Fibroblast of skin of right quadriceps (primary cell): ENCODE measurements around the gene LRP5.
"Not testable (repeated sequence)": the region's sequence is repeated elsewhere in the genome, so short reads cannot be mapped to it uniquely, and the experiment has no call there.

ENCODE experiments used
- DNase-seq: peaks from one replicate; pipeline ENCODE4 v3.0.0-alpha.2; 2013

The LRP5 gene

DNA sequence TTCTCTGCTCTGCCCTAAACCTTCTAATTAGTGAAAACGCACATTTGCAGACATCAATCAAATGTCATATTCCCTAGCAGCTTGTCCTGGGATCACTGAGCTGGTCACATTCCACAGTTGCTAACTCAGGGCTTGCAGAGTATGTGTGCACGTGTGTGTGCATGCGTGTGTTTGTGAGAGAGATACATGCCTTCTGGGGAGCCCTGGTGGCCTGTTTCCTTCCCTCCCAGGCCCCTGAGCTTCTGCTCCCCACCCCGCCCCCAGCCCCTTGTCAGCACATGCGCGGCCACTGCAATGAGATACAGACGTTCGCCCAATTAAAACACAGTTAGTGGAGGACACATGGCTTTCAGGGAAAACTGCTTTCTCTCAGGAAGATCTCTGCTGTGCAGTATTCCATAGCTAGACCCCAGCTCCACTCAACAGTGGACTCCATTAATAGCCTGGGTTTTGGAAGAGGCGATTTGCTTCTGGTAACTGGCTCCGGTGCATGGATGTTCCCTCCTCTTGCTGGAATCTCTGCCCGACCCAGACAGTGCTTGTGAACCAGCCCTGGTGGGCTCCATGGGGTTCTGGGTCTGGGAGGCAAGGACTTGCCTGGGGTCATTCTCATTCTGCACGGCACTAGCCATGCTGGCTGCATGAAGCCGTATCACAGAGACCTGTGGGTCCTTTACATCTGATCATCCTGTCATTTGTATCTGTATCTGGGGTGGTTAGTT, 17.7 kb downstream of the LRP5 start:
- DNase-seq = peak; percentile 70

DNA sequence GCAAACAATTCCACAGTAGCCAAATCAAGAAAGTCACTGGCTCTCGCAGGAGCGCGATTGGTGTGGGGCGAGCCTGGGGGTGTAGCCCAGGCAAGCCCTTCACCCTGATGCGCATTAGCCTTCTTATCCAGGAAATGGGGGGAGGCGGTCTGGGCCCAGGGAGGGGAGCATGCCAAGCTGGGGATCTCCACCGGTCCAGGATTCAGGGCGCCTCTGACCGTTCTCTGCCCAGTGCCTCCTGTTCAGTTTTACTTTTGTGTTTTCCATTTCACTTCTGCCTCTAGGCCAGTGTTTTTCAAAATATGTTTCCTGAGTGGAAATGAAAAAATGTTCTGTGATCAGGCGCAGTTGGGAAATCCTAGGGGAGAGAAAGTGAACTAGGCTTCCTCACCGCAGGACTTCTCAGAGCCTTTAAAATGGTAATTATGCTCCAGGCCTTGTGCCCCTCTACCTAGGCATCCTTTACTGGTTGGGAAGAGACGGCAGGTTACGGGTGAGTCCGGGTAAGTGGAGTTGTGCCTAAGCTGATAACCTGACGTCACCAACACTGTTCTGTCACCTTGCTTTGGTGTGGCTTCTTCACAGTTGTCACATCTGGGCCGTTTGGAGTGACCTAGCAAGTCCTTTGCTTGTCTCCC, 18.4 kb downstream of the LRP5 start:
- DNase-seq = no peak

GRCh38 chr11:68331338-68331947, 19.1 kb downstream of the LRP5 start:
- no peak for DNase-seq

- DNase-seq = no peak
These were observed 19.8 kb downstream of the LRP5 start for GRCh38 chr11:68332186-68332585.

GRCh38 chr11:68333173-68333572, 20.8 kb downstream of the LRP5 start:
- DNase-seq = no peak

- no peak for DNase-seq
These were observed 22.5 kb downstream of the LRP5 start for GRCh38 chr11:68334923-68335322.

DNA sequence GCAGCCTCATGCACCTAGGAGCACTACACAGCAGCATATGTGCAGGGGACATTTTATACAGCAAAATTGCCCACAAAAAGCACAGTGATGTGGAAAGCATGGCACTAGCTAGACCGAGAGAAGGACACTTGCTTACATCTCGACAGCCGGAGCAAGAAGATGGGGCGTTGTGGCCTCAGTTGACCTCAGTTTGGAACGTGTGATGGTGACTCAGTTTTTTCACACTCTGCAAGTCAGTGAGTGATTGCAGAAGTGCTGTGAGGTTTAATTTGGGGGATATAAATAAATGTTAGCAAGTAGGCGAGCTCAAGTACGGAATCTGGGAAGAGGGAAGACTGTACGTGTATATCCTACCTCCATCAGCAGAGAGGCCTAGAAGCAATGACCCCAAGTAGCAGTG, 23.3 kb downstream of the LRP5 start:
- DNase-seq = no peak

GRCh38 chr11:68336716-68337115, 24.3 kb downstream of the LRP5 start:
- DNase-seq = no peak

DNA sequence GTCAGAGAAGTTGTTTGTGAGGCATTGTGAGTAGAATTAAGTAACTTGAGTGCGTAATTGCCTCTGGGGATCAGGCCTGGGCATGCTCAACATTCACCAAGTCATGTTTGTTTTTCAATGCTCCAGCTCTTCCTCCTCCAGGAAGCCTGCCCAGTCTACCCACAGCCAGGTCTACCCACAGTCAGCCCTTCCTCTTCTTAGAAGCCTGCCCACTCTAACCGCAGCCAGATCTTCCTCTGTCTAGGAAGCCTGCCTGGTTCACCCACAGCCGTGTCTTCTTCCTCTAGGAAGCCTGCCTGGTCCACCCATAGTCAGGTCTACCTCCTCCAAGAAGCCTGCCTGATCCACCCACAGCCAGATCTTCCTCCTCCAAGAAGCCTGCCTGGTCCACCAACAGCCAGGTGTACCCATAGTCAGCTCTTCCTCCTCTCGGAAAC, 25.0 kb downstream of the LRP5 start:
- no peak for DNase-seq

DNA sequence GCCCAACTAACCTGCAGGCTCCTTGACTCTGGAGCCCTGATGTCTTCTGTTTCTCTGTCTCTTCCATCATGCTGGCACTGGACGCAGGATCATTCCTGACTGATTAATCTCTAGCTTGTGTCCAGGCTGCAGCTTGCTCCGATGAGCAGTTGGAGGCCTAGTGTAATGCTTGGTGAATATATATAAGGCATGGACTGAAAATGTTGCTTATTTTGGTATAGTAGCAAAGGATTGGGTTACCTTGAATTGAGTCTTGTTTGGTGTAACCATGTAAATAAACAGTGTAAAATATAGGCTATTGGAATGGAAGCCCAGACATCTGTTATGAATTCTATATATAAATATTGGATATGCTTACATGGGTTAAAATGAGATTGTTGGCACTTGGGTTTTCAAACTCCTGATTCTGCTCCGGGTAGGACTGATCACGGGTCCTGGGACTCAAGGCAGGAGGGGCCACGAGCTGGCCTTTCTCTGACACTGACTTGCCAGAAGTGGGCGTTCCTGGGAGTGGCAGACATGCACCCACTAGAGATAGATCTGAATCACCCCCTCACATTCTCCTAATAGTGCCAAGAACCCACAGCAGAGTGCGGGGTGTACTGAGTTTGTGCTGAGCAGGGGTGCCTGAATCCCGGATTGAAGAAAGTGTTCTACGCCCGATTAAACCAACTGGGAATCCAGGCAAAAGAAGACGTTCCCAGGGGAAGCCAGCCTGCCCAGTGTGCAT, 25.8 kb downstream of the LRP5 start:
- peak; percentile 33 for DNase-seq

- DNase-seq = no peak
These were observed 27.8 kb downstream of the LRP5 start for GRCh38 chr11:68340003-68340767.

DNA sequence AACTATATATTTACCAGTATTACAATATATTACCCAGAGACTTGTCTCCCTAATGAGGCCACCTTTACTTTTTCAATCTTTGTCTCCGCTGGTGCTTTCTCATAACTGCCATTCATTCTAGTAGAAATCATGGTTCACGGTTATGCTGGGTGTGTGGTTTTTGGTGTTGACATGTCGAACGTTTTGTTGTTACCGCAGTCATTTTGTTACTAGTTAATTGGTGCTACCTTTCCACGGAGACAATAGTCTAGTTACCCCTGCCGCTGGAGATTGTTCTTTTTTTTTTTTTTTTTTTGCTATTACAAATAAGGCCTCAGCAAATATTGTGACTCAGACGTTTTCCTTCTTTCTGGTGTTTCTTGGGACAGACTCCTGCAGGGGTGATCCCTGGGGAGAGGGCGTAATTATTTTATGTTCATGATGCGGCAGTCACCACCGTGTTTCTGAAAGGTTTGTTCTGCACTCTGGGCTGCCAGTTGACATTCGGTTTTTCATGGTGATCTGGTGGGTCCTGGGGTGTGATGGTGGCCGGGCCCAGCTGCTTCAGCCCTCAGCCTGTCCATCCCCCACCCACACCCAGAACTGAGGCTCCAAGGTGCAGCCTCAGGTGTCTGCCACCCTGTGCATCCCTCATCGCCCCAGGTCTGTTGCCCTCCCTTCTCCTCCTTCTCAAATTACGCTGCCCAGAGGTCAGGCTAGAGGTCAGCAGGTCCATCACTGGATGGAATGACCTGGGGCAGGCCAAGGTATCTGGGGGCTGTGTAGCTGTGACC, 28.6 kb downstream of the LRP5 start:
- DNase-seq = peak; percentile 23

- DNase-seq = no peak
These were observed 29.4 kb downstream of the LRP5 start for GRCh38 chr11:68341557-68342458.

GRCh38 chr11:68342459-68343158, 30.2 kb downstream of the LRP5 start:
- DNase-seq = peak; percentile 48

DNA sequence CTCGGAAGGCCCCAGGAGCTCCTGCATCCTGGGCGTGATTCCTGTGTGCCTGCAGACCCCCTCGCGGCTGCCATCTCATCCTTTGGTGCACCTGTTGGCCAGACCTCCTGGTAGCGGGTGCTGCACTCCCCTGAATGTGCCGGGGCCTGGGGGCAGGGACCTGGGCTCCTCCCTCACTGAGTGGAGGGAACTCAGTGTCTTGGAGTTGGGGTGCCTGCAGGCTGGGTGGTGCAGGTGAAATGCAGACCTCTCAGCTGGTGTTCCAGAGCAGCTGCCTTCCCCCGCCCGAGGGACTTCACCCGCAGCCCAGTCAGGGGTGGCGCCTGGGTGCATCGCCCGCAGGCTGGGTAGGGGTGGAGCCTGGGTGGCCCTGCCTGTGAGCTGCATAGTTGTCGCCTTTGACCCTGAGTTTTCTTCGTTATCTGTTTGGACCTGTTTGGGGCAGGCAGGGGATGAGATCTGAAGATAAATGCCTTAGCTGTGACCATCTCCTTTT, 31.4 kb downstream of the LRP5 start:
- no peak for DNase-seq

DNA sequence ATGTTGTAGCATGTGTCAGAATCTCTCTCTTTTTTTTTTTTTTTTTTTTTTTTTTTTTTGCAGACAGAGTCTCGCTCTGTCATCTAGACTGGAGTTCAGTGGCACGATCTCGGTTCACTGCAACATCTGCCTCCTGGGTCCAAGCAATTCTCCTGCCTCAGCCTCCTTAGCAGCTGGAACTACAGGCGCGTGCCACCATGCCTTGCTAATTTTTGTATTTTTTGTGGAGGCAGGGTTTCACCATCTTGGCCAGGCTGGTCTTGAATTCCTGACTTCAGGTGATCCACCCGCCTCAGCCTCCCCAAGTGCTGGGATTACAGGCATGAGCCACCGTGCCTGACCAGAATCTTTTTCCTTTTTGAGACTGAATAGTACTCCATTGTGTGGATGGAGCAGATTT, 32.4 kb downstream of the LRP5 start:
- not testable (repeated sequence) for DNase-seq

- DNase-seq = no peak
These were observed 33.5 kb downstream of the LRP5 start for GRCh38 chr11:68345776-68346461.

- DNase-seq = no peak
These were observed 34.0 kb downstream of the LRP5 start for GRCh38 chr11:68346462-68346790.

DNA sequence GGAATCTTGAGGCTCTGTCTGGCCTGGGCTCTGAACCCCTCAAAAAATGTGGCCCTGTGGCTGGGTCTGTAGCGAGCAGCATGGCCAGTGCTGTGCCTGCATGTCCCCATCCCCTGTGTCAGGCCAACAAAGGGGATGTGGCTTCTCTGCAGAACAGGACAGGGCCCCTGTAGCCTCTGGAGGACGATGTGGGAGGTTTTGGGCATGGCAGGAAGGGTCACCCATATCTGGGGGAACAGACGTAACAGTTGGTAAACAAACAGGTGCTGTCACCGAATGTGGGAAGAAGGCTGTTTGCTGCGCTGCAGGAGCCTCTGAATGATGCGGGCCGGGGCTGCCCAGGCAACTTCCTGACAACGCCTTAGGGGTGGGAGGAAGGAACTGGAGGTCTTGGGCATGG, 35.0 kb downstream of the LRP5 start:
- no peak for DNase-seq

GRCh38 chr11:68347841-68348240, 35.5 kb downstream of the LRP5 start:
- DNase-seq = no peak
